ENCODE data around the gene TYW1B.
"Not testable (repeated sequence)": the region's sequence is repeated elsewhere in the genome, so short reads cannot be mapped to it uniquely, and the experiment has no call there.

TYW1B gene

GRCh38 chr7:72559546-72559945, 268.5 kb downstream of the TYW1B start:
- DNase-seq (ENCODE audit: low spot score), result not testable (repeated sequence)

GRCh38 chr7:72556733-72557132, 271.3 kb downstream of the TYW1B start:
- not testable (repeated sequence) for DNase-seq (ENCODE audit: low spot score)

- not testable (repeated sequence) for DNase-seq (ENCODE audit: low spot score)
Observed at GRCh38 chr7:72555238-72555637, 272.8 kb downstream of the TYW1B start.

- not testable (repeated sequence) for DNase-seq (ENCODE audit: low spot score)
Observed at GRCh38 chr7:72554401-72554800, 273.6 kb downstream of the TYW1B start.

GRCh38 chr7:72550454-72550853, 277.5 kb downstream of the TYW1B start:
- not testable (repeated sequence) for DNase-seq (ENCODE audit: low spot score)

- not testable (repeated sequence) for DNase-seq (ENCODE audit: low spot score)
Observed at GRCh38 chr7:72546586-72547237, 281.3 kb downstream of the TYW1B start.

GRCh38 chr7:72544531-72544930, 283.5 kb downstream of the TYW1B start:
- not testable (repeated sequence) for DNase-seq (ENCODE audit: low spot score)

- DNase-seq (ENCODE audit: low spot score), result no peak
Observed at GRCh38 chr7:72540923-72541322, 287.1 kb downstream of the TYW1B start.

GRCh38 chr7:72540106-72540611, 287.8 kb downstream of the TYW1B start:
- no peak for DNase-seq (ENCODE audit: low spot score)

- DNase-seq (ENCODE audit: low spot score), result no peak
Observed at GRCh38 chr7:72539702-72540101, 288.3 kb downstream of the TYW1B start.

GRCh38 chr7:72538856-72539255, 289.1 kb downstream of the TYW1B start:
- no peak for DNase-seq (ENCODE audit: low spot score)

GRCh38 chr7:72538147-72538546, 289.9 kb downstream of the TYW1B start:
- DNase-seq (ENCODE audit: low spot score), result no peak

GRCh38 chr7:72536038-72536437, 292.0 kb downstream of the TYW1B start:
- not testable (repeated sequence) for DNase-seq (ENCODE audit: low spot score)

GRCh38 chr7:72531048-72531447, 297.0 kb downstream of the TYW1B start:
- not testable (repeated sequence) for DNase-seq (ENCODE audit: low spot score)

All from HuH-7 (cell line).